ENCODE data around the gene GPR148.

- TF ChIP-seq KDM5A (IDR thresholded peaks at IDR 0.05; ENCODE audit: low read length) (no peak), CTCF (IDR thresholded peaks at IDR 0.05; ENCODE audit: control extremely low read depth in 1 of 3, insufficient read depth in 1 of 3, low read depth in 1 of 3, low read length in 3 of 3) (no peak), TAF1 (IDR thresholded peaks at IDR 0.05; ENCODE audit: low read depth, low read length) (no peak), SUZ12 (IDR thresholded peaks at IDR 0.05; ENCODE audit: low read length) (no peak), SRF (IDR thresholded peaks at IDR 0.05; ENCODE audit: low read depth, low read length) (no peak), POLR2AphosphoS5 (IDR thresholded peaks at IDR 0.05; ENCODE audit: low read depth, low read length) (no peak), RNF2 (IDR thresholded peaks at IDR 0.05; ENCODE audit: borderline replicate concordance, low read depth, low read length, missing control alignments, poor library complexity, severe bottlenecking) (no peak)
Measured at GRCh38 chr2:130759906-130760753, 31.3 kb downstream of the GPR148 start.

All from H1 (cell line).